ENCODE results near the gene RICTOR. TPM values are rescaled to one million over a fixed set of nuclear protein-coding genes. Genes with fewer than 3 reads are reported as not detected.
A peak's percentile ranks its signal among the peaks of the same experiment; 100 is the strongest.

The RICTOR gene
- total RNA-seq, 1 donor from 2014 or later, result 87.3 TPM

DNA sequence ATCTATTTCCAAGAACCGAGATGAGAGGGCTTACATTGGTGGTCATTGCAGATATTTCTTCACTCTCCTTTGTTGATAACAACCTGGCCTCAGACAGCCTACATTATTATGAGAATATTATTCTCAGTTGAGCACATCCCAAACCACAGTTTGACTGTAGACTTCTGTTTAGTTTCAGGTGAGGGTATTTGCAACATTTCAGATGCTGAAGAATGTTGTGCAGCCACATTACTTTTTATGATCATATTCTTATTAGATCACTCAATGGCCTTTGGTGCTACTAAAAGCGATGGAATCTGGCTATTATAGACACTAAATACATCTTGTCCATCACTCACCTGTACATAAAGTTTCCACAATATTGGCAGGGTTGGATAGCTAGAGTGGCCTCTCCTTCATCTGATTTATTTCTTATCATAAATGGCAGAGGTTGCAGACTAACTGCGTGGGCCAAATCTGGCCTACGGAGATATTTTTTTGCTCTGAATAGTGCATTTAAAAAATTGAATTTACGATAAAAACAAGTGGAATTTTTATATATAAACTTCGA is 26.2 kb upstream of the RICTOR start:
- DNase-seq, result no peak

DNA sequence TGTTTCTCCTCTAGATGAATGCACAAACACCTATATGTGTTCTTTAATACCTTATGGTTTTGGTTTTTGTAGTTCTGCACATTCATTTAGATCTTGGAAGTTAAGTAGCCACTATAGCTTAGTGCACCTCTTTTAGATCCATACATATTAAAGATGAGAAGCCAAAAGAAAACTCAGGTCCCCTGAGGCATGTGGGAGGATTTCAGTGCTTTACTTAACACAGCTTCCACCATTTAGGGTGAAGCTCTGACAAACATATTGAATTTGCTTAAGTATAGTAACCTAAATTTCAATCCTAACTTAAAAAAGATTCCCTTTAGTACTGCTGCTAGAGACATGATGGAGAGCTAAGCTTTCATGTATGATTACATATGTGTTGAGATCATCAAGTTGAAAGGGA is 25.6 kb upstream of the RICTOR start:
- DNase-seq, result no peak

DNA sequence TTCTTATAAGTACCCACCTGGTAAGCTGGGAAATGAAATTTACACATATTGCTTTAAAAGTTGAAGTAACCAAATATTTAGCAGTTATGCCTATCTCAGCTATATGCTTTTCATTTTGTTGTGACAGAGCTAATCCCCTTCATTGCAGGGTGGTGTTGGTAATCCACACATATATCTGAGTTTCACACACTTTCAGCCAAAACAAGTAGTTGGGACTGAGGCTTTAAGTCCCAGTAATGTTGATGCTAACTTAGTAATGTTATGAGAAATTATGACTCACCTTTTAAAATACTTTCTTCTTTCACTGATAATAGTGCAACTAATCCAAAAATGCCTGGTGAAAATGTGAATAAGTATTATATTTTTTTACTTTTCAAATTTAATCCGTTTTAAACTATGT is 19.2 kb upstream of the RICTOR start:
- no peak for DNase-seq

DNA sequence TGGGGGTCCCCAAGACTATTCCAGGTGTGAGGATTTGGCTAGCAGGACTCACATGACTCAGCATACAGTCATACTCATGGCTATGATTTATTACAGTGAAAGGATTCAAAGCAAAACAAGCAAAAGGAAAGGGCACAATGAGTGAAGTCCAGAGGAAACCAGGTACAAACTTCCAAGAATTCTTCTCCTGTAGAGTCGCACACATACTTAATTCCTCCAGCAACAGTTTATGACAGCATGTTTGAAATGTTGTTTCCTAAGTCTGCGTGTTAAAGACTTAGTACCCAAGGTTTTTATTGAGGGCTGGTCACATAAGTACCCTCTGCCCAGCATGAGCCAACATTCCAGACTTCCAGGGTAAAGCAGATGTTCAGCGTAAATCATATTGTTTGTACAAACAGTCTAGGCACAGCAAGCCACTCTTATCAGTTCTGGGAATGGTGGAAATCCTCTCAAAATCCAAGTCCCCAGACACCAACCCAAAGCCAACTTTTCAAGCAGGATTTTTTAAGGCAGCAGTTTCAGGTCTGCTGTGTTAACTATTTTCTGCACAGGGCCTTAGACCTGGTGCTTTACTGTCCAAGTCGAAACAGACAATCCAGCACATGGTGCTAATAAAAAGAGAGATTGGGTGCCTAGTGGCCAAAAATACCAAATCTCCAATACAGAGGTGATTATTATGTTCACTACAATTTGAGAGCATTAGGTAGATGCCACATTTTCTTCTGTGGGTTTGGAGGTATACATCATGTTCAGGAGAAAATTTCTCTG is 18.6 kb upstream of the RICTOR start:
- DNase-seq, result no peak

DNA sequence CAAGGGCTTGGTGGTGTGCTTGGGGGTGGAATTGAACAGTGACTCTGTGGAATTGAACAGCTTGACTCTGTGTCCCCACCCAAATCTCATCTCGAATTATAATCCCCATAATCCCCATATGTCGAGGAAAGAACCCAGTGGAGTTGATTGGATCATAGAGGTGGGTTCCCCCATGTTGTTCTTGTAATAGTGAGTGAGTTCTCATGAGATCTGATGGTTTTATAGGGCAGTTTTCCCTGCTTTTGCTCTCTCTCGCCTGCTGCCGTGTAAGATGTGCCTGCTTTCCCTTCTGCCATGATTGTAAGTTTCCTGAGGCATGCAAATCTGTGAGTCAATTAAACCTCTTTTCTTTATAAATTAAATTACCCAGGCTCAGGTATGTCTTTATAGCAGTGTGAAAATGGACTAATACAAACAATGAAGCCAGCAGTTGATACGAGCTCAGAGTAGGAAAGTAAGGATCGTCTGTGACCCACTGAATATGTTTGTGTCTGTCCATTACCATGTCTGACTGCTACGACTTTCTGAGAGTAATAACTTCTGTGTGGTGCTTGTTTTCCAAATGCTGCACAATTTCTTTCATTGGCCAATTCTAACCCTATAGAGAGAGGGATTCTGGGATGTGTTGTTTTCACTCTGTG is 17.9 kb upstream of the RICTOR start:
- DNase-seq, result no peak

DNA sequence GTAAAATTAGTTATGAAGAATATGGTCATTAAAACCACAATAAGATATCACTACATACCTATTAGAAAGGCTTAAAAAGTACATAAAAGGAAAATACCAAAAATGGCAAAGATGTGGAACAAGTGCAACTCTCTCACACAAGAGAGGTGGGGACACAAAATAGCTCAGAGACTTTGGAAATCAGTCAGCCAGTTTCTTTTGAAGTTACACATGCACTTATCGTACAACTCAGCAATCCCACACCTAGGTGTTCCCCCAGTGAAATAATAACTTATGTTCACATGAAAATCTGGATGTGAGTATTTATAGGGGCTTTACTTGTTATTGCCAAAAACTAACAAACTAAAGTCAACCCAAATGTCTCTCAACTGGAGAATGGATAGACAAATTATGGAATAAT is 9.8 kb upstream of the RICTOR start:
- DNase-seq, result no peak

DNA sequence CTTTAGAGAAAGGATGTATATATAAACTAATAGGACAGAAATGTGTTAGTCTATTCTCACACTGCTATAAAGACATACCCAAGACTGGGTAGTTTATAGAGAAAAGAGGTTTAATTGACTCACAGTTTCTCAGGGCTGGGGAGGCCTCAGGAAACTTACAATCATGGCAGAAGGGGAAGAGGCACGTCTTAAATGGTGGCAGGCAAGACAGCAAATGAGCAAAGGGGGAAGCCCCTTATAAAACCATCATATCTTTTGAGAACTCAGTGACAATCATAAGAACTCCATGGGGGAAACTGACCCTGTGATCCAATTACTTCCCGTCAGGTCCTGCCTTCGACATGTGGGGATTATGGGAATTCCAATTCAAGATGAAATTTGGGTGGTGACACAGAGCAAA is 8.8 kb upstream of the RICTOR start:
- no peak for DNase-seq

DNA sequence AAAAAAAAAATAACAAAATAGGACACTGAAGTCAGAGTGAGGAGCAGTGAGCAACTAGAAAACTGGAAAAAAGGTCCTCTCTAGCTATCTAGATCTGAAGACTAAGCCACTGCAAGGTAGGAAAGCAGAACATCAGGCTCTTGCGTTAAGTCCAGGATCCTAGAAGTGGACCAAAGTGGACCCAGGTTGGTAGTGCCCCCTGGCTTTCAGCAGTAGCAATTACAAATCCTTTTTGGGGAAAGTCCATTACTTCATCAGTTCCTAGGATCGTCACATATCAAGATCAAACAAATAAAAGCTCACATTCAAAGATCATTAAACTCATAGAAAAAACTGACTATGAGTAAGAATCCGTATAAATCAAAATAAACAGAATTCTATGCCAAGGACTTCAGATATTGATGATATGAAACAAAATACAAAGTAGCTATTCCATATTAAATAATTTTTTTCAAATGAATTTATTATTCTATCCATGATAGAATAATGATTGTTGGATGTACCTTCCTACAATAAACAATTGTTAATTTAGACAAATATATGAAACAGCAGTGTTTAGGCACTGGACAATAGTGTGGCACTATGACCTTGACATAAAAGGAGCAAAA is 6.5 kb upstream of the RICTOR start:
- no peak for DNase-seq

DNA sequence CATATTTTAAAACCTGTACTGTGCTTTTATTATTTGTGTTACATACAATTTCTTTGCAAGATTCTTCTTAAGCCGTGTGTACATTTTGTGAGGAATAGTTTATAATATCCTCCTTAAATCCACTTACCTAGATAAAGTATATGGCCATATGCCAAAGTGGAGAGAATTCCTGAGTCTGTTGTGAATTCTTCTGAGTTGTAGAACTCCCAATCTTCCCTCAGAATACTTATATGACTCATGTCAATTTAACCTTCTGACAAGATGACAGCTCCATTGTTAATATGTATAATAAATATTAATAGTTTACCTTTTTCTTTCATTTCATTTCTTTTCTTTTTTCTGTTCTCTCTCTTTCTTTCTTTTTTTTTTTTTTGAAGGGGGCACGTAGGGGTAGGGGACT is 6.0 kb upstream of the RICTOR start:
- no peak for DNase-seq

DNA sequence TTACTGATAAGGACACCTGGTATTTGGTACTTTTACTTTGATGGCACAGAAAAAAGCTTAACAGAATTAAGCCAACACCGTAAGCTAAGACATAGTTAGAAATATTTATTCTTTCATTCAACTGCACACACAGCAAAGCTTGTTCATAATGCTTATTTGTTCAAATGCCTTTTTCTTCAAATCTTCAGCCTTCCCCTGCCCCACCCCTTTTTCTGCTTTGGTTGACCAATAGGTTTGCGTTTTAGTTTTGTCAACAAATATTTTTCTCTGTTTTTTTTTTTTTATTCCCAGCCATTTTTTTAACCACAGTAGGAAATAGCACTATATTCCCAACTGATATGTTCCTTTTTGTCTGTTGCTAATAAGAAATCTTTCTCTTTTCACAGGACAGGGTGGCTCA is 4.9 kb upstream of the RICTOR start:
- DNase-seq, result no peak

DNA sequence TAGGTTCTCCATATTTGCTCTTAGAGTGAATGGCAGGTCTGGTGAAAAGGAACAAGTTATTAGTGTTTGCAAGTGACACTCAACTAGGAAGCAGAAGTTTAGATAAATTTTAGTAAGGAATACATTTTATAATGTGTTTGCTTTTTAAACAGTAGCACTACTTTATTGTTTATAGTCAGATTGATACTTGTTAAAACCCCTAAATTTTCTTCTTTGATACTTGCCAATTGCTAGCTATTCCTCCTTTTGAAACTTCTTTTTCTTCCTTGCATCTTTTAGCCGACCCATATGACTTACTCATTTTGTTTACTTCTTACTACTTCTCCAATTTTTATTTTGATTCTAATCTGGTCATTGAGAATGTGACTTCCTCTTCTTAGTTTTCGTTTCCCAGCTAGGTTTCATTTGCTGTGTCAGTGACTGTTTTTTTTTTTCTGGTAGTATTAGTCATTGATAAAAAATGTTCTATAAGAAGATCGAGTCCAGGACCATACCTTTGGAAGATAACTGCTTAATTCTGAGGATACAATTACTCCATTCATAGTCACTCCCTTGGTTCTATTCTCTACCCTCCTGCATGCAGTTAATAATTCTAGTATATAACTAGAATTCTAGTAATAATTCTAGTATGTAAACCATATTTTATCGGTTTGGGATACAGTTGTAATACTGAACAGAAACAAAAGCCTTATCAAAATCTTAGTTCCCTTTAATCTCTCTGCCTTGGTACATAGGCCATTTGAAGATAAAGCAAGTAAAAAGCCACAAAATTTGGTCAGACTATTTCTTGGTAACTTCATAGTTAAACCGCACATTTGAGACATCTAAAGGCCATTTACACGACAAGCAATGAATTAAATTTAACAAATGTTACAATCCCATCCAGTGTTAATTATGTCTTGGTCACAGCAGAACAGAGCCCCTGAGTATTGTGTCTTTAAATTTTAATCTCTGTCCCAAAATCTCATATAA is 2.8 kb upstream of the RICTOR start:
- no peak for DNase-seq

DNA sequence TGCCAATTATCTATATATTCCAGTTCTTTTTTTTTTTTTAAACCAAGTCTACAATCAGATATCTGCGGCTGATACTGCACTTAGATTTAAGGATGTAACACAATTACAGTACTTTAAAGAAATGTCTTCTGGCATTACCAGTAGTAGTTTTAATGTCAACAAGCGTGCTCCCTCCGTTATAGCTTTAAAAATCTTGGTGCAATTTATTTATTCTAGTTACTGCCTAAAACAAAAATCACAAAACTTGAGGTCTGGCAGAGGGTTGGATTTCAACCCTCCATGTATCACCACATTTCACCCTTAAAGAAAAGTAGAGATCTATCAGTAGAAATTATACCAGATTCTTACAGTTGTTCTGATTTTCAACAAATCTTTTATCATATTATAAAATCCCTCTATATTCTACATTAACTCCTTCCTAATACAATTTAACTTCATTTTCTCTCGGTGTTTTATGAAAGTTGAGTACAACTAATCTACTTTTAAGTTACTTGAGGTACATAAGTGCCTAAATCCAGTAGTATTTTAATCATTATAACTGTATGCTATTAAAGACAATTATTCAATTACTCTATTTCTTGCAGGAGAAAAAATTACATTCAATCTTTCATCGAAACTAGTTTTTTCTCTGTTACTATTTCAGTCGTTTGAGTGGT is 2.0 kb upstream of the RICTOR start:
- DNase-seq, result no peak

DNA sequence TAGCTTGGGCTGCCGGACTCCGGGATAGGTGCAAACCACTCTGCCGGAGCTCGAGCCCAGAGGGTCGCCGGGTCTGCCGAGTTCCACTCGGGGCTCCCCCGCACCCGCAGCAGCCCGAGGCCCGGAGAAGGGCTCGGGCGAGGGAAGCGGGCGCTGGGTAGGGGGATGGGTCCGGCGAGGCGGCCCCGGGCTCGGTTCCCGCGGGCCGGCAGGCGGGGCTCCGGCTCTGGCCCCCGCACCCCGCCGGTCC is 507 bp downstream of the RICTOR start:
- no peak for DNase-seq

DNA sequence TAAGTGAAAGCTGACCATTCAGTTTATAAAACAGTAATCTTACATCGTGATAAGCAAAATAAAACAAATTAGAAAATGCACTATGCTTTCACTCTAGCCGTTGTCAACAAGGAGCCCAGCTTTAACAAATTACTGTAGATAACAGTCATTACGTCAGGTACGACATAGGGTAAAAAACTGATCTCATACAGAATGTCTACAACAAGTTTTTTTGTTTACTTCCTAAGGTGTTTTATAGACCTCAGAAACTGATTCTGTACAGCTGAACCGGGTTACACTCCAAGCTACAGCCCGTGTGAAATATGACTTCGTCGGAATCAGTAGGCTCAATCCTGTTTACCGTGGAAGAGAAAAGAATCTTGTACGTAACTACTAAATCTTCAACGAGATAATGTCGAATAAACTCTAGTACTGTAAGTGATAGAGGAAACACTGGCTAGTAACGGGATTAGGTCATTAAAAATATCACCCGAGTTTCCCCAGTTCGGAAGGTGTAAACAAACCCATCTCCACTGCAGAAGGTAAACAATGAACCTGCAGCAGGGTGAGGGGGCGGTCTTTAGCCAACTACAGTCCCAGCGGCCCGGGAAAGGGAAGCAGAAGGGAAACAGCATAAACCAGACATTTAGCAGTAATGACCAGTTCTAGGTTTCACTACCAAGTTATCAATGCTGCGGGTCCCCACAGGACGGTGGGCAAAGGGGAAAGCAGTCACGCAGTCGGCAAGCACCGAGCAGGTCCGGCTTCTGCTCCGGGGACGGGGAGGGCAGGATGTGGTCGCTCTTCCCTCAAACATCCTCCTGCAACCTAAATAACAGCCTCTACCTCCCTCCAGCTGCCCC is 1.1 kb downstream of the RICTOR start:
- DNase-seq, result peak; percentile 28

DNA sequence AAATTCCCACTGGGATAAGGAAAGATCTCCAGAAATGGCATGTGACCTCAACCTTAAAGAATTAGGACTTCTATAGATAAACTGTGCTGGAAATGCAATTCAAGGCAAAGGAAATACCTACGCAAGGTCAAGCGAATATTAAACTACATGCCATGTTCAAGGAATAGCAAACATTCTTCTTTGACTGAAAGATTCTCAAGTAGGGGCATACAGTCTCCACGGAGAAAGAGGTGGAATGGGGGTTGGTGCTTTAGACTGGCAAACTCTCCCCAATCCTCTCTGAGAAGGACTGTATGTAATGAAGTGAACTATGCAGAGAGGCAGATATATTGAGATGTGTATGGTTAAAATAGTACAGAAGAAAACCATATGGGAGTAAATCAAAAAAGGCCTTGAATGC is 6.1 kb downstream of the RICTOR start:
- DNase-seq, result no peak

DNA sequence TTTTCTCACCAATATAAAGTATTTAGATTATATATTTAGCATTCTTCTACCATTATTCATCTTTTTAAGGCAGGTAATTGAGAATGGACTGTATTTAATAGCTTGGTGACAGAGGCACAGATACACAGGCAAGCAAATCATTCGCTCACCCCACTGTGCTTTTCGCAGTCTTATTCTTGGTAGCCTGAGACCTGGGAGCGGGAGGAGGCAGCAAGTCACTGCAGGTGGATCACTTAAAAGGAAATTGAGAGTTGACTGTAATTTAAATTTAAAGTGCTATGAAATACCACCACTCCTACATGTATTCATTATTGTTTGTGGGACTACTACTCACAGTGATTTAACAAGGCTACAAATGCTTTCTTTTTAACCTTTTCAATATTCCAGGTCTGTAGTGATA is 9.7 kb downstream of the RICTOR start:
- no peak for DNase-seq

DNA sequence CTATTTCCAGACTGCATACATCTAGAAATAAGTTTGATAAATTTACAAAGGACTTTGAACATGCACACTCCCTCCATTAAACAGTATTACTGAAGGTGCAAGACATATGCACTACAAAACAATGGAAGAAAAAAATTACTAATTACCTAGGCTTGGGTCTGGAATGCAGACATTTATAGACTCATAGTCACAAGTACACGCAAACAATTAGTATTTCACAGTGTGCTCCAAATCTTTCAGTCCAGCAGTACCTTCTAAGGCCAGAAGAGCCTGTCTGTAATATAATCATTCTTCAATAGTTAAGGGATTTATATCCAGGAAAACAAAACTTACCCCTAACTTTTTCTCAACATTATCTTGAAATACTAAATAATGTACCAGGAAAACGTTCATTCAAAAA is 11.2 kb downstream of the RICTOR start:
- DNase-seq, result no peak

DNA sequence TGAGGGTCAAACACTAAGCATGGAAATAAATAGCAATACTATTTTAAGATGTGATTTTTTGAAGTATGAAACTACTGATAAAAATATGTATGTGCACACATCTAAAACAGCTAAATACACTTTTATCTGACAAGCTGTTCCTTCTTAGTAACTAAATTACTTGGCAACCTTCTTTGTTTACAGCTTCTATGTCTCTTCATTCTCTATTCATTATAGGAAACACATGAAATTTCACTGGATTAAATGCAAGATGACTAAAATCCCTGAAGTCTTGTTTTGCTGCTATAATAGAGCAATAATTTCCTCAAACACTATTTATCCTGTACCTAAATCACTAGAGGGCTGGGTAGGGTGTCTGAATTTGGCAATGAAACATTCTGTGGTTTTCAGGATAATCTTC is 11.7 kb downstream of the RICTOR start:
- DNase-seq, result no peak

DNA sequence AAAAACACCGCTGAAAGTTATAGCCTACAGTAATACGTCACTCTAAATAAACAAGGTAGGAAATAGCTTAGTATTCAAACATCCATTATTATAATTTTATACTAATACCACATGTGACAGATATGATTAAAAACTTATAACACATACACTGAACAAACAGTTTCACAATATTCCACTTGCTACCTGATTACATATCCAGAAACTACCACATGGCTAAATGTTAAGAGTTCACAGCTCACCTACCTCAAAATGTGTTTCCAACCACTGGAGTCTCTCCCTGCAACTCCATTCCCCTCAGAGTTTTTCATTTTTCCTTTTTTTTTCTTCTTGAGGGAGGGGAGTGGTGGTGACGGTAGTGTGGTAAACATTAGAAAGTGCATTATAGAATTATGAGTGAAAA is 12.1 kb downstream of the RICTOR start:
- DNase-seq, result no peak

DNA sequence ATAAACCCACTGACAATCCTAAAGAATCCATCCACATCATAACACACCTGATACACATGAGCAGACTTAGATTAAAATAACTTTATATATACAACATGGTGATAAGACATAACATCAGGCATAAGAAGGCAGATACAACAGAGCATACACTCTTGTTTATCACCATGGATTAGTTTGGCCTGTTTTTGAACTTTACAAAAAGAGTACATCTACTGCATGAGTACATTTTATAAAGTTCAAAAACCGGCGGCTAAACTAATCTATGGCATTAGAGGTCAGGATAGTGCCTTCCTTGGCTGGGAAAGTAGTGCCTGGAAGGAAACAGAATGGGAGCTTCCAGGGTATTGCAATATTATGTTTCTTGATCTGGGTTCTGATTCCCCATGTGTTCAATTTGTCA is 15.1 kb downstream of the RICTOR start:
- no peak for DNase-seq

Measured in occipital lobe (tissue), 2 donors.